ENCODE results near the gene MMGT1. TPM values are rescaled to one million over a fixed set of nuclear protein-coding genes. Genes with fewer than 3 reads are reported as not detected.

The MMGT1 gene
- total RNA-seq, result 14.3 TPM

DNA sequence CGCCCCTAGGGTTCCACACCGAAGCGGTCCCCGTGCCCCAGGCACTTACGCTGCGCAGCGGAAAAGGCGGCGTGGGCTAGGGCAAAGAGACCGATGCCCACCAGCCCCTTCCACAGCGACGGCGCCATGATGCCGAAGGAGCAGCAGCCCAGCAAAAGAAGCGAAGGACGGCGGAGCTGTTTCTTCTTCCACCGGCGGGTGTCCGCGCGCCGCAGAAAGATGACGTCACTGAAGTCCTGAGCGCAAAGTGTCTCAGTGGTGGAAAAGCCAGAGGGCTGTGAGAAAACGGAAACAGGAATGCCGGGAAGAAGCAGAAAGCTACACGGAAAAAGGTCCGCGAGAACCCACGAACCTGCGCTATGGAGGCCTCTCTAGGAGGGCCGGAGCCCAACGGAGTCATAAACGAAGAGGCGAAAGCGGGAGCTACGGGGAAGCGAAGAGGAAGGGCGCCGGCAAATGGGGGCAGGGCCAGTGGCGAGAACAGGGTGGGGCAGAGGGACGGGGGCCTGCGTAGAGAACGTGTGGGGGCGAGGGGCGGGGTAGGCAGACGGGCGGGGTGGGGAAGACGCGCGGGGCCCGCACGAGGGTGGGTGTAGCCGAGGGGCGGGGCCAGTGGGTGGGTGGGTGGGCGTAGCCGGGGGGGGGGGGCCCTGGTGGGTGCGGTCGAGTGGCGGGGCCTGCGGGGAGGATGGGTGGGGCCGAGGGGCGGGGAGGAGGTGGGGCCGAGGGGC, at the start of gene MMGT1:
Gene MMGT1, minus strand, starts transcription at position 441 of the 731 bp plus-strand sequence. Its CDS starts 313 bp downstream, at position 128.
- DNase-seq (ENCODE audit: low spot score in 2 of 2), result peak; percentile 76 to 77
- no peak for FAIRE-seq

DNA sequence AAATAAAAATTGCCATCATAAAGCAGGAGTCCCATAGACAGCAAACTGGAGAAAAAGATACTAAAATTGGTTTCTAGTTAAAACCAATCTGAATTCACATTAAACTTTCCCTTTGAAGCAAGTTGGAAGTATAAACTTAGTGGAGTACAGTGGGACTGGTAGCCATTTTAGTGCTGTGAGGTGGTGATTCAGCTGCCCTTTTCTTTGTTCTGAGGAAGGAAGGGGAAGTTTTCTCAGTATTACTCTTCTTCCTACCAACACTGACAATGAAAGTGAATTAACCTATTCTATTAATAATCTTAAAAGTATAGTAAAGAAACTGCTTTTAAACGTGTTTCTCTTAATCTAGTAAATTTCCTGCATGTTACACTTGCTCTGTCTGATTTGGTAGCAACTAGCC, 48.1 kb upstream of the MMGT1 start:
- DNase-seq (ENCODE audit: low spot score in 2 of 2) (no peak), FAIRE-seq (no peak)

DNA sequence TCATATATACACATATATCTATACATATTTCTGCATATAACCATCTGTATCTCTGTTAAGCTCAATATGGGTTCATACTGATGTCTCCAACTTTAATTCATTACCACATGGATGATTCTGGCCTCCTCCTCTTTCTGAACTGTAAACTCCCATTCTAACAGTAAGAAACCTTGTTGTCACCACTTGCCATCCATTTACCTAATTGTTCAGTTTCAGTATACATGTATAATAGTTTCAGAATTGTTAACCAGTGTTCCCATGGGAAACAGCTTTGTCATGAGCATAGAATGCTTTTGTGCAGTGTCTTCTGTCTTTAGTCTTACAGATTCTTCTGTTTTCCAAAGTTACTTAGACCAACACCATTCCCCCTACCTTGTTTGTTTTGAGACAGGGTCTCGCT, 47.4 kb upstream of the MMGT1 start:
- FAIRE-seq, result no peak
- DNase-seq (ENCODE audit: low spot score in 2 of 2), result no peak

- no peak for FAIRE-seq
Measured at GRCh38 chrX:136019226-136019625, 45.4 kb upstream of the MMGT1 start.

GRCh38 chrX:136016881-136017280, 43.1 kb upstream of the MMGT1 start:
- FAIRE-seq (no peak), DNase-seq (ENCODE audit: low spot score in 2 of 2) (no peak)

More at GRCh38 chrX:136019226-136019625, 45.4 kb upstream of the MMGT1 start:
- no peak for DNase-seq (ENCODE audit: low spot score in 2 of 2)

DNA sequence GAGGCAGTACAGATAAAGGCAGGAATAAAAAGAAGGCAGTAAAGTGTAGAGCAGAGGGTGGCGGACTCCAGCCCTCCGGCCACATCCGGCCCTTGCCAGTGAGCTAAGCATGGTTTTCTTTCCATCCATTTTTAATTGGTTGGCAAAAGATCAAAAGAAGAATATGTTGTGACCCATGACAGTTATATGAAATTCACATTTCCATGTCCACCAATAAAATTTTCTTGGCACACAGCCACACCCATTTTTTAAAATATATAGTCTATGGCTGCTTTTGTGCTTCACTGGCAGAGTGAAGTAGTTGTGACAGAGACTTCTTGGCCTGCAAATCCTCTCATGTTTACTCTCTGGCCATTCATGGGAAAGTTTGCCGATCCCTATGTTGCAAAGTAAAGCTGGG, 41.2 kb upstream of the MMGT1 start:
- FAIRE-seq (no peak), DNase-seq (ENCODE audit: low spot score in 2 of 2) (no peak)

GRCh38 chrX:135988245-135988644, 14.5 kb upstream of the MMGT1 start:
- DNase-seq (ENCODE audit: low spot score in 2 of 2), result no peak
- no peak for FAIRE-seq

- FAIRE-seq, result no peak
Measured at GRCh38 chrX:135985973-135986310, 12.2 kb upstream of the MMGT1 start.

GRCh38 chrX:135985157-135985972, 11.6 kb upstream of the MMGT1 start, which contains the start of gene SLC9A6:
TSS of gene SLC9A6 (plus strand) at chrX:135985435. CDS start at chrX:135985659, 224 bp downstream.
- FAIRE-seq (no peak), DNase-seq (ENCODE audit: low spot score in 2 of 2) (peak; percentile 73 to 80)

More at GRCh38 chrX:135985973-135986310, 12.2 kb upstream of the MMGT1 start:
- no peak for DNase-seq (ENCODE audit: low spot score in 2 of 2)

DNA sequence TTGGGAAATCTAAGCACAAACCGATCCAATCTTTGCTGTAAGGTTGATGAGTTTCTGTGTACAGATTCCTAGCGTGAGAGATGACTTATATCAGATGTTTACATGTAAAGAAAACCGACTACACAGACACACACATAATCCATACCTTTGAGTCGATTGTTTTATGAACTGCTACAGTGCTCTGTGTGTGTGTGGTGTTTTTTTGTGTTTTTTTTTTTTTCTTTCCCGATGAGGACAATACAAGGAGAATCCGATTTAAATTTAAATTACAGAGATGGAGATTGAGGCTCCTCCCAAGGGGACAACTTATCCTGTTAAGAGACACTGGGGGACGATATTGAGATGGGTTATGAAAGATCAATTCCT, 11.0 kb upstream of the MMGT1 start:
- FAIRE-seq (no peak), DNase-seq (ENCODE audit: low spot score in 2 of 2) (no peak)

- FAIRE-seq (no peak), DNase-seq (ENCODE audit: low spot score in 2 of 2) (no peak)
Measured at GRCh38 chrX:135984256-135984655, 10.5 kb upstream of the MMGT1 start.

DNA sequence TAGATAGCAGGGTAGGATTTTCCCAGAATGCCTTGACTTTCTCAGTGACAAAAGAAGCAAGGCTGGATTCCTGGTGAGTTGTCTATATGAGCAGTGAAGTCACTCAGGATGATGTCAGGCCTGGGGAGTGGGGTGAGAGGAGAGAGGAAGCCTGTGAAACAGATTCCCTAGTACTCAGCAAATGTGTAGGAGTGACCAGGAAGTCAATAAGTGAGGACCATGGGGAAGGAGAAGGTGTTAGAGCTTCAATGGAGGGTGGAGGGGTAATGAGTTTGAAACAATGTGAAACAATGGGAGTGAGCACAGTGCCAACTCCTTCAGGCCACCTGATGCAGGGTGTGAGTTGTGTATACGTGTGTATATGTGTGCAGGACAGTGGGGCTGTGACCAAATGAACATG, 9.1 kb upstream of the MMGT1 start:
- no peak for FAIRE-seq

GRCh38 chrX:135981668-135982067, 7.9 kb upstream of the MMGT1 start:
- DNase-seq (ENCODE audit: low spot score in 2 of 2) (no peak), FAIRE-seq (no peak)

More for the DNA sequence above, 9.1 kb upstream of the MMGT1 start:
- no peak for DNase-seq (ENCODE audit: low spot score in 2 of 2)

DNA sequence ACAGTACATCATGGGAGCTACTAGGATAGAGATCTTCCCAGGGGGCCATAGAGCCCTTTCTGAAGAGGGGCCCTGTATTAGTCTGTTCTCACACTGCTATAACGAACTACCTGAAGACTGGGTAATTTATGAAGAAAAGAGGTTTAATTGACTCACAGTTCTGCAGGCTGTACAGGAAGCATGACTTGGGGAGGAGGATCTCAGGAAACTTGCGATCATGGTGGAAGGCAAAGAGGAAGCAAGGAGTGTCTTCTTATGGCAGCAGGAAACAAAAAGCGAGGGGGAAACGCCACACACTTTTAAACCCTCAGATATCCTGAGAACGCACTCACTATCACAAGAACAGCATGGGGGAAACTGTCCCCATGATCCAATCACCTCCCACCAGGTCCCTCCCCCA, 7.2 kb upstream of the MMGT1 start:
- DNase-seq (ENCODE audit: low spot score in 2 of 2), result no peak
- no peak for FAIRE-seq

DNA sequence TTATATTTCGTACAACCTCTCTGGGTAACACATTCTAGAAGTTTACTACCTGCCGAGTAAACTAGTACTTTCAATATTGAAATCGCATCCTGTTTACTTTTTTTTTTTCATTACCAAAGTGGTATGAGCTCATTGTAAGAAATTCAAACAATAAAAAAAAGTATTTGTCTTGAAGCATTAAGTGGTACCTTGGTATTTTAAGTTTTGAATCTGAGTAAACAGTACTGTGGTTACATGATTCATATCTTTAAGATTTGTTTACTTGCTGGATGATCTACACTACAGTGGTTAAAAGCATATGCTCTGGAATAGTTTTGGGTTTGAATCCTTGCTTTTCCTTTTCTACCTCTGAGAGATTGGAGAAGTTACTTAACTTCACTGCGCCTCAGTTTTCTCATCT, 3.8 kb upstream of the MMGT1 start:
- no peak for FAIRE-seq

GRCh38 chrX:135975421-135975820, 1.6 kb upstream of the MMGT1 start:
- FAIRE-seq (no peak), DNase-seq (ENCODE audit: low spot score in 2 of 2) (no peak)

More for the DNA sequence above, 3.8 kb upstream of the MMGT1 start:
- no peak for DNase-seq (ENCODE audit: low spot score in 2 of 2)

GRCh38 chrX:135974279-135974856, 580 bp upstream of the MMGT1 start:
- DNase-seq (ENCODE audit: low spot score in 2 of 2) (no peak), FAIRE-seq (no peak)

- DNase-seq (ENCODE audit: low spot score in 2 of 2) (no peak), FAIRE-seq (no peak)
Measured at GRCh38 chrX:135973025-135973547, 702 bp downstream of the MMGT1 start.

GRCh38 chrX:135951291-135951690, 22.5 kb downstream of the MMGT1 start:
- DNase-seq (ENCODE audit: low spot score in 2 of 2), result no peak
- FAIRE-seq, result no peak

GRCh38 chrX:135944486-135944885, 29.3 kb downstream of the MMGT1 start:
- FAIRE-seq (no peak), DNase-seq (ENCODE audit: low spot score in 2 of 2) (no peak)
